ENCODE results near the gene SGMS1.

SGMS1 gene

DNA sequence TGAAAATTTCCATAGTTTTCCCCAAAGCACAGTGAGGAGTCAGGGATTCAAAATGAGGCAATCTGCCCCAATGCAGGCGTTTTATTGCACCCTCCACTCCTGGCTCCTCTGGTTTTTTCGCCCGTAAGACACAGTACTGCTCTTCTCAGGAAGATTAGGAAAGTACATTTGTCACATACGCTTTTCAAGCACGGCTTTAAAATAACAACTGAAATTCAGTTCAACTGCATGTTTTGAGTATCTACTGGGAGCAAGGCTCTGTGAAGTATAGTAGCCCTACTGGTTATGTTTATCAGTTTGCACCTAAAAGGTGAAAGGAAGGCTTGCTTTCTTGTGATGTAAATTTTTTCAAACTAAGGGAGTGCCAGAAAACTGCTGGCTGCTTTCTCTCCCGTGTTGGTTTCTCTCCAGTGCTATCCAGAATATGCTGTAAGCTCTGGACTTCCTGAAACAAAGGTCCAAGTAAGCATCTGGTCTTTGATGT, 1.9 kb upstream of the SGMS1 start:
- TF ChIP-seq, protein P1, sequence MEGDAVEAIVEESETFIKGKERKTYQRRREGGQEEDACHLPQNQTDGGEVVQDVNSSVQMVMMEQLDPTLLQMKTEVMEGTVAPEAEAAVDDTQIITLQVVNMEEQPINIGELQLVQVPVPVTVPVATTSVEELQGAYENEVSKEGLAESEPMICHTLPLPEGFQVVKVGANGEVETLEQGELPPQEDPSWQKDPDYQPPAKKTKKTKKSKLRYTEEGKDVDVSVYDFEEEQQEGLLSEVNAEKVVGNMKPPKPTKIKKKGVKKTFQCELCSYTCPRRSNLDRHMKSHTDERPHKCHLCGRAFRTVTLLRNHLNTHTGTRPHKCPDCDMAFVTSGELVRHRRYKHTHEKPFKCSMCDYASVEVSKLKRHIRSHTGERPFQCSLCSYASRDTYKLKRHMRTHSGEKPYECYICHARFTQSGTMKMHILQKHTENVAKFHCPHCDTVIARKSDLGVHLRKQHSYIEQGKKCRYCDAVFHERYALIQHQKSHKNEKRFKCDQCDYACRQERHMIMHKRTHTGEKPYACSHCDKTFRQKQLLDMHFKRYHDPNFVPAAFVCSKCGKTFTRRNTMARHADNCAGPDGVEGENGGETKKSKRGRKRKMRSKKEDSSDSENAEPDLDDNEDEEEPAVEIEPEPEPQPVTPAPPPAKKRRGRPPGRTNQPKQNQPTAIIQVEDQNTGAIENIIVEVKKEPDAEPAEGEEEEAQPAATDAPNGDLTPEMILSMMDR (IDR thresholded peaks at IDR 0.05; ENCODE audit: low read depth, low read length): no peak
- TF ChIP-seq EZH2phosphoT487 (IDR thresholded peaks at IDR 0.05; ENCODE audit: low read depth): no peak
- Histone ChIP-seq H3K27me3 (ENCODE audit: low read depth, low read length) (no peaks in the 10 kb centered on the region), H3K27ac (ENCODE audit: low read length) (peak overlapping the region; percentile 92), H3K9ac (ENCODE audit: low read length) (peak overlapping the region; percentile 93), H3K4me1 (ENCODE audit: low read length) (peaks cover 6% of the 10 kb centered on the region), H3K4me3 (ENCODE audit: low read length) (peak overlapping the region; percentile 96), H4K20me1 (ENCODE audit: insufficient read depth, low read length) (0 out of 2 replicates have a peak, but pooled peaks cover 3% of the 10 kb centered on the region), H2AFZ (ENCODE audit: low read depth, low read length) (peak overlapping the region; percentile 78), H3K36me3 (replicated peaks; ENCODE audit: low read depth, low read length) (no peaks in the 10 kb centered on the region), H3K4me2 (ENCODE audit: low read length) (peak overlapping the region; percentile 97), H3K79me2 (ENCODE audit: low read length) (peaks cover 35% of the 10 kb centered on the region), H3K9me3 (ENCODE audit: insufficient read depth, low read length) (no peaks in the 10 kb centered on the region)

GRCh38 chr10:50624866-50625501, 1.2 kb upstream of the SGMS1 start:
- H3K36me3 ChIP-seq (replicated peaks; ENCODE audit: low read depth, low read length): no peaks in the 10 kb centered on the region
- H3K27me3 ChIP-seq (ENCODE audit: low read depth, low read length): no peaks in the 10 kb centered on the region
- H3K4me1 ChIP-seq (ENCODE audit: low read length): peaks cover 6% of the 10 kb centered on the region
- TF ChIP-seq EZH2phosphoT487 (IDR thresholded peaks at IDR 0.05; ENCODE audit: low read depth): no peak
- TF ChIP-seq, protein P1 (IDR thresholded peaks at IDR 0.05; ENCODE audit: low read depth, low read length): peak; percentile 38; the same call in 1 of the 2 replicates
- no peaks in the 10 kb centered on the region for H3K9me3 ChIP-seq (ENCODE audit: insufficient read depth, low read length)
- H3K79me2 ChIP-seq (ENCODE audit: low read length): peaks cover 41% of the 10 kb centered on the region
- peak overlapping the region; percentile 78 for H2AFZ ChIP-seq (ENCODE audit: low read depth, low read length)
- H3K9ac ChIP-seq (ENCODE audit: low read length): peak overlapping the region; percentile 93
- H4K20me1 ChIP-seq (ENCODE audit: insufficient read depth, low read length): peaks cover 6% of the 10 kb centered on the region; the same call in 1 of the 2 replicates
- peak overlapping the region; percentile 97 for H3K4me2 ChIP-seq (ENCODE audit: low read length)
- H3K27ac ChIP-seq (ENCODE audit: low read length): peak overlapping the region; percentile 92
- peak overlapping the region; percentile 96 for H3K4me3 ChIP-seq (ENCODE audit: low read length)

DNA sequence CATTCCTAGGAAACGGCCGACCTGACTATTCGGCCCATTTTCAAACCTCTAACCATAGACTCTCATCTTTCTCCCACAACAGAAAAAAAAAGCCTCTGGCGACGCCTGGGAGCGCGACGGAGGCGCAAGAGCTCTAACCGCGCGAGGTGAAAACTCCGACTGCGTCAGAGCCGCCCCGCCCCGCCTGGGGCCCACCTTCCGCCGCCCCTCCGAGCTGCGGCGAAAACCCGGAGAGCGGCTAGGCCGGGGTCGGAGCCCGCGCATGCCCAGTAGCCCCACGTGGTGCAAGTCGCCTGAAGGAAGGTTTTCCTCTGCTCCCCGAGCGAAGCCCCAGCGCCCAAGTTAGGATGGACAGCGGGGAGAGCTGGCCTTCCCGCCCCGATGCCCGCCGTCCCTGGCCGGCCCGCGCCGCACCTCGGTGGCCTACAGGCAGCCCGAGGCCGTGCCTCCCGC, 683 bp upstream of the SGMS1 start:
- Histone ChIP-seq H3K27ac (ENCODE audit: low read length) (peak overlapping the region; percentile 92), H3K4me2 (ENCODE audit: low read length) (peak overlapping the region; percentile 97), H3K79me2 (ENCODE audit: low read length) (peaks cover 46% of the 10 kb centered on the region)

More for the DNA sequence above, 683 bp upstream of the SGMS1 start:
- no peaks in the 10 kb centered on the region for H3K27me3 ChIP-seq (ENCODE audit: low read depth, low read length)
- peak overlapping the region; percentile 93 for H3K9ac ChIP-seq (ENCODE audit: low read length)
- TF ChIP-seq, protein P1 (IDR thresholded peaks at IDR 0.05; ENCODE audit: low read depth, low read length): 0 out of 2 replicates have a peak, but pooled peaks have one; percentile 4
- TF ChIP-seq EZH2phosphoT487 (IDR thresholded peaks at IDR 0.05; ENCODE audit: low read depth): no peak
- peak overlapping the region; percentile 96 for H3K4me3 ChIP-seq (ENCODE audit: low read length)
- peaks cover 6% of the 10 kb centered on the region for H3K4me1 ChIP-seq (ENCODE audit: low read length)
- H2AFZ ChIP-seq (ENCODE audit: low read depth, low read length): peak overlapping the region; percentile 78
- H4K20me1 ChIP-seq (ENCODE audit: insufficient read depth, low read length): peaks cover 6% of the 10 kb centered on the region; the same call in 1 of the 2 replicates
- no peaks in the 10 kb centered on the region for H3K9me3 ChIP-seq (ENCODE audit: insufficient read depth, low read length)
- H3K36me3 ChIP-seq (replicated peaks; ENCODE audit: low read depth, low read length): no peaks in the 10 kb centered on the region
